H9 (cell line): ENCODE data around the gene SEC61B. TPM values are rescaled to one million over a fixed set of nuclear protein-coding genes. Genes with fewer than 3 reads are reported as not detected.

Experiments
- DNase-seq: peaks from one replicate; pipeline ENCODE4 v3.0.0-alpha.2; 2017
- H2AFZ ChIP-seq: one replicate; pipeline ENCODE4 v1.6.1; 2013; ENCODE audit warnings: mild to moderate bottlenecking, low read length, control low read depth, moderate library complexity
- H2AK5ac ChIP-seq: 2 replicates; pipeline ENCODE4 v1.6.1; 2013; ENCODE audit warnings: low read length, control low read depth, mixed read lengths; ENCODE audit not compliant: insufficient read length
- H2BK120ac ChIP-seq: one replicate; pipeline ENCODE4 v1.6.1; 2013; ENCODE audit warnings: low read depth, mild to moderate bottlenecking, low read length, control low read depth, inconsistent platforms; ENCODE audit not compliant: poor library complexity, severe bottlenecking
- H2BK12ac ChIP-seq: 2 replicates; pipeline ENCODE4 v1.6.1; 2013; ENCODE audit warnings: low read length, control low read depth, mixed read lengths, low read depth; ENCODE audit not compliant: insufficient read length
- H2BK15ac ChIP-seq: 2 replicates; pipeline ENCODE4 v1.6.1; 2013; ENCODE audit warnings: low read depth, low read length, control low read depth
- H2BK20ac ChIP-seq: one replicate; pipeline ENCODE4 v1.6.1; 2013; ENCODE audit warnings: low read depth, mild to moderate bottlenecking, low read length, control low read depth, inconsistent platforms; ENCODE audit not compliant: poor library complexity, severe bottlenecking
- H2BK5ac ChIP-seq: 2 replicates; pipeline ENCODE4 v1.6.1; 2013; ENCODE audit warnings: low read length, control low read depth, mixed read lengths; ENCODE audit not compliant: insufficient read length
- H3K14ac ChIP-seq: 2 replicates; pipeline ENCODE4 v1.6.1; 2013; ENCODE audit warnings: low read length, control low read depth; ENCODE audit not compliant: insufficient read depth
- H3K18ac ChIP-seq: 2 replicates; pipeline ENCODE4 v1.6.1; 2013; ENCODE audit warnings: low read depth, mild to moderate bottlenecking, mixed read lengths, low read length, control low read depth; ENCODE audit not compliant: insufficient read length
- H3K23ac ChIP-seq: 2 replicates; pipeline ENCODE4 v1.6.1; 2013; ENCODE audit warnings: low read length, control low read depth, mixed read lengths, low read depth; ENCODE audit not compliant: insufficient read length
- H3K23me2 ChIP-seq: 2 replicates; pipeline ENCODE4 v1.6.1; 2013; ENCODE audit warnings: low read depth, mild to moderate bottlenecking, mixed read lengths, low read length, control low read depth; ENCODE audit not compliant: insufficient read length, poor library complexity, severe bottlenecking
- H3K27ac ChIP-seq: 2 replicates; pipeline ENCODE4 v1.5.1; 2013; ENCODE audit warnings: low read length, control low read depth, mixed read lengths, low read depth; ENCODE audit not compliant: insufficient read length
- H3K27me3 ChIP-seq: 2 replicates; pipeline ENCODE4 v1.6.1; 2013; ENCODE audit warnings: low read length, control low read depth, inconsistent platforms; ENCODE audit not compliant: insufficient read depth
- H3K4ac ChIP-seq: 2 replicates; pipeline ENCODE4 v1.6.1; 2013; ENCODE audit warnings: low read depth, mild to moderate bottlenecking, control low read depth, inconsistent platforms, low read length, moderate library complexity
- H3K4me1 ChIP-seq: 2 replicates; pipeline ENCODE4 v1.6.1; 2013; ENCODE audit warnings: low read length, control low read depth, inconsistent platforms; ENCODE audit not compliant: insufficient read depth
- H3K4me2 ChIP-seq: 2 replicates; pipeline ENCODE4 v1.6.1; 2013; ENCODE audit warnings: low read length, control low read depth, mixed read lengths; ENCODE audit not compliant: insufficient read length, insufficient read depth
- H3K56ac ChIP-seq: 2 replicates; pipeline ENCODE4 v1.6.1; 2013; ENCODE audit warnings: low read depth, mild to moderate bottlenecking, mixed read lengths, low read length, control low read depth; ENCODE audit not compliant: insufficient read length
- H3K79me1 ChIP-seq: 2 replicates; pipeline ENCODE4 v1.6.1; 2013; ENCODE audit warnings: low read depth, mild to moderate bottlenecking, moderate library complexity, low read length, control low read depth, inconsistent platforms; ENCODE audit not compliant: insufficient read depth, poor library complexity, severe bottlenecking
- H3K79me2 ChIP-seq: 2 replicates; pipeline ENCODE4 v1.6.1; 2013; ENCODE audit warnings: low read length, control low read depth, inconsistent platforms; ENCODE audit not compliant: insufficient read depth
- H3K9ac ChIP-seq: 2 replicates; pipeline ENCODE4 v1.6.1; 2013; ENCODE audit warnings: low read length, control low read depth, mixed read lengths; ENCODE audit not compliant: insufficient read length; ENCODE audit errors: extremely low read depth
- H3K9me3 ChIP-seq: one replicate; pipeline ENCODE4 v1.6.1; 2013; ENCODE audit warnings: low read depth, low read length, inconsistent platforms; ENCODE audit not compliant: control insufficient read depth
- H3T11ph ChIP-seq: one replicate; pipeline ENCODE4 v1.6.1; 2013; ENCODE audit warnings: mild to moderate bottlenecking, low read length, control low read depth, inconsistent platforms
- H4K20me1 ChIP-seq: one replicate; pipeline ENCODE4 v1.6.1; 2013; ENCODE audit not compliant: control insufficient read depth, insufficient read length, insufficient read depth
- H4K5ac ChIP-seq: 2 replicates; pipeline ENCODE4 v1.6.1; 2013; ENCODE audit warnings: low read depth, mild to moderate bottlenecking, mixed read lengths, low read length, control low read depth; ENCODE audit not compliant: insufficient read length
- H4K8ac ChIP-seq: replicated peaks from 2 replicates; pipeline ENCODE4 v1.6.1; 2013; ENCODE audit warnings: low read length, control low read depth, mixed read lengths, low read depth; ENCODE audit not compliant: insufficient read length
- H4K91ac ChIP-seq: 2 replicates; pipeline ENCODE4 v1.6.1; 2013; ENCODE audit warnings: low read depth, mild to moderate bottlenecking, moderate library complexity, mixed read lengths, low read length, control low read depth; ENCODE audit not compliant: insufficient read length
- H3K27ac Mint-ChIP-seq, 3 experiments: 2 replicates in 2 of 3; 3 replicates in 1 of 3; pipeline ENCODE4 v1.8.0; 2020 to 2021; ENCODE audit warnings: mixed read lengths in 3 of 3, mild to moderate bottlenecking in 1 of 3, moderate library complexity in 1 of 3
- H3K27me3 Mint-ChIP-seq: 2 replicates; pipeline ENCODE4 v1.8.0; 2021; ENCODE audit warnings: low read depth, mild to moderate bottlenecking, moderate library complexity, mixed read lengths
- H3K36me3 Mint-ChIP-seq, 3 experiments: 2 replicates in 2 of 3; 3 replicates in 1 of 3; pipeline ENCODE4 v1.8.0; 2020 to 2021; ENCODE audit warnings: low read depth in 3 of 3, mixed read lengths in 3 of 3; ENCODE audit not compliant: insufficient read depth in 1 of 3
- H3K4me1 Mint-ChIP-seq, 2 experiments: 2 replicates each; pipeline ENCODE4 v1.8.0; 2020; ENCODE audit warnings: mixed read lengths in 2 of 2
- H3K4me3 Mint-ChIP-seq, 2 experiments: 2 replicates in 1 of 2; 3 replicates in 1 of 2; pipeline ENCODE4 v1.8.0; 2020 to 2021; ENCODE audit warnings: mild to moderate bottlenecking in 2 of 2, mixed read lengths in 2 of 2, moderate library complexity in 1 of 2
- H3K9me3 Mint-ChIP-seq, 2 experiments: 2 replicates in 1 of 2; 3 replicates in 1 of 2; pipeline ENCODE4 v1.8.0; 2020; ENCODE audit warnings: mild to moderate bottlenecking in 2 of 2, mixed read lengths in 2 of 2, moderate library complexity in 1 of 2
- WGBS: extraction: QIAGEN DNeasy Blood & Tissue Kit; methylation state at CpG from one replicate; pipeline ENCODE4 v1.1.7; 2013; ENCODE audit warnings: missing lambda C conversion rate, low lambda C conversion rate, mixed read lengths; ENCODE audit not compliant: insufficient read length; ENCODE audit errors: extremely low coverage; 5-methylcytosine and 5-hydroxymethylcytosine counted together
- total RNA-seq: library from RNA; stranded (reverse); gene quantifications from 2 replicates; pipeline ENCODE4 v1.2.1, GENCODE V29; 2021
- TF ChIP-seq, protein P1 (sequence below): fragments of 200-600 bp; sonication (generic); conservative IDR thresholded peaks from 3 replicates; pipeline ENCODE4 v1.8.0; 2021; ENCODE audit warnings: antibody characterized with exemption, mild to moderate bottlenecking

The SEC61B gene
- total RNA-seq, 1 experiment from 2014 or later: 142 TPM

DNA sequence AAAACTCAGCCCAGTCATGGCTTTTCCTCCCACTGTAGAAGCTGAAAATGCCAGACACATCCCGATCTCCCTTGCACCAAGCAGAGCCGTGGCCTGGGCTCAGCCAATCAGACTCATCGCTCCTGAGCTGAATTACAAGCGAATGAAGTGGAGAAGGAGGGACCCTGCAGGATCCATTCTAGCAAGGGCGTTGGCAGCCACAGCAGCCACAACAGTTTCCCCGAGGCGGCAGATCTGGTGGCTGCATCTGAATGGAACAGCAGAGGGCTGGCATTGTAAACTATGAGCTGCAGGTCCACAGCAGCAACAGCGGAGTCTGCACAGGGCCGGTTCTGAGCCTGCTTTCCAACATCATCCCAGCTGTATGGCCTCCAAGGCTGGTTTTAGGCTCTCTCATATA lies 24.1 kb upstream of the SEC61B start:
- Mint-ChIP-seq H3K9me3 (no peaks in the 10 kb centered on the region), H3K36me3 (no peaks in the 10 kb centered on the region)
- H3K79me2 ChIP-seq: no peaks in the 10 kb centered on the region

More for the DNA sequence above, 24.1 kb upstream of the SEC61B start:
- Histone ChIP-seq H3T11ph (no peak overlapping the region), H4K91ac (no peak overlapping the region), H2AFZ (no peak overlapping the region), H2BK15ac (no peak overlapping the region), H4K20me1 (no peaks in the 10 kb centered on the region), H3K18ac (no peak overlapping the region), H3K56ac (no peak overlapping the region), H3K9ac (no peak overlapping the region), H3K4me1 (no peaks in the 10 kb centered on the region), H4K8ac (no peak overlapping the region), H3K4ac (no peak overlapping the region), H3K23ac (no peak overlapping the region), H3K4me2 (no peak overlapping the region), H2BK12ac (no peak overlapping the region), H3K27me3 (no peaks in the 10 kb centered on the region), H2AK5ac (no peak overlapping the region), H3K79me1 (no peaks in the 10 kb centered on the region), H3K27ac (no peak overlapping the region), H2BK20ac (no peak overlapping the region), H3K23me2 (no peaks in the 10 kb centered on the region), H4K5ac (no peak overlapping the region), H2BK120ac (no peak overlapping the region), H3K14ac (no peak overlapping the region), H2BK5ac (no peak overlapping the region), H3K9me3 (no peaks in the 10 kb centered on the region)
- WGBS: no CpG with 5 or more reads among the region's 9 CpGs
- H3K4me1 Mint-ChIP-seq: peaks cover 10 to 17% of the 10 kb centered on the region in 2 experiments
- peak overlapping the region in 1 of 3 experiments; percentile 40; a peak in 2 of 7 replicates for H3K27ac Mint-ChIP-seq
- DNase-seq: peak; percentile 62
- TF ChIP-seq, protein P1, sequence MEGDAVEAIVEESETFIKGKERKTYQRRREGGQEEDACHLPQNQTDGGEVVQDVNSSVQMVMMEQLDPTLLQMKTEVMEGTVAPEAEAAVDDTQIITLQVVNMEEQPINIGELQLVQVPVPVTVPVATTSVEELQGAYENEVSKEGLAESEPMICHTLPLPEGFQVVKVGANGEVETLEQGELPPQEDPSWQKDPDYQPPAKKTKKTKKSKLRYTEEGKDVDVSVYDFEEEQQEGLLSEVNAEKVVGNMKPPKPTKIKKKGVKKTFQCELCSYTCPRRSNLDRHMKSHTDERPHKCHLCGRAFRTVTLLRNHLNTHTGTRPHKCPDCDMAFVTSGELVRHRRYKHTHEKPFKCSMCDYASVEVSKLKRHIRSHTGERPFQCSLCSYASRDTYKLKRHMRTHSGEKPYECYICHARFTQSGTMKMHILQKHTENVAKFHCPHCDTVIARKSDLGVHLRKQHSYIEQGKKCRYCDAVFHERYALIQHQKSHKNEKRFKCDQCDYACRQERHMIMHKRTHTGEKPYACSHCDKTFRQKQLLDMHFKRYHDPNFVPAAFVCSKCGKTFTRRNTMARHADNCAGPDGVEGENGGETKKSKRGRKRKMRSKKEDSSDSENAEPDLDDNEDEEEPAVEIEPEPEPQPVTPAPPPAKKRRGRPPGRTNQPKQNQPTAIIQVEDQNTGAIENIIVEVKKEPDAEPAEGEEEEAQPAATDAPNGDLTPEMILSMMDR: no peak
- no peaks in the 10 kb centered on the region; the same call in 1 of the 2 replicates for H3K27me3 Mint-ChIP-seq
- H3K4me3 Mint-ChIP-seq: no peak overlapping the region
